SJCRH30 (cell line): ENCODE data around the gene TLR10. TPM values are rescaled to one million over a fixed set of nuclear protein-coding genes. Genes with fewer than 3 reads are reported as not detected.
A peak's percentile ranks its signal among the peaks of the same experiment; 100 is the strongest.

Experiments
- DNase-seq, 2 experiments: peaks; one replicate each; pipeline ENCODE4 v3.0.0-alpha.2; 2015 to 2020
- H3K27ac ChIP-seq: fragments of 250-450 bp; sonication (Bioruptor Pico); 2 replicates; pipeline ENCODE4 v1.5.1; 2020; ENCODE audit warnings: mild to moderate bottlenecking, moderate library complexity
- H3K27me3 ChIP-seq: fragments of 250-450 bp; sonication (Bioruptor Pico); 2 replicates; pipeline ENCODE4 v1.5.1; 2020; ENCODE audit warnings: mild to moderate bottlenecking, moderate library complexity
- H3K36me3 ChIP-seq: fragments of 250-450 bp; sonication (Bioruptor Pico); 2 replicates; pipeline ENCODE4 v1.5.1; 2020; ENCODE audit warnings: mild to moderate bottlenecking, moderate library complexity
- H3K4me1 ChIP-seq: fragments of 250-450 bp; sonication (Bioruptor Pico); 2 replicates; pipeline ENCODE4 v1.5.1; 2020; ENCODE audit warnings: mild to moderate bottlenecking, moderate library complexity
- H3K4me3 ChIP-seq: fragments of 250-450 bp; sonication (Bioruptor Pico); 2 replicates; pipeline ENCODE4 v1.5.1; 2020; ENCODE audit warnings: mild to moderate bottlenecking, moderate library complexity
- H3K9me3 ChIP-seq: fragments of 250-450 bp; sonication (Bioruptor Pico); replicated peaks from 2 replicates; pipeline ENCODE4 v1.5.1; 2020; ENCODE audit warnings: mild to moderate bottlenecking, moderate library complexity
- total RNA-seq: library from RNA; depleted of rRNA; stranded (reverse); fragments of >200 nt; shearing (Covaris generic); gene quantifications from 2 replicates; pipeline ENCODE4 v1.2.3, GENCODE V29; 2014; rRNA removed

TLR10 gene
- total RNA-seq, 1 experiment from 2014 or later = not detected

DNA sequence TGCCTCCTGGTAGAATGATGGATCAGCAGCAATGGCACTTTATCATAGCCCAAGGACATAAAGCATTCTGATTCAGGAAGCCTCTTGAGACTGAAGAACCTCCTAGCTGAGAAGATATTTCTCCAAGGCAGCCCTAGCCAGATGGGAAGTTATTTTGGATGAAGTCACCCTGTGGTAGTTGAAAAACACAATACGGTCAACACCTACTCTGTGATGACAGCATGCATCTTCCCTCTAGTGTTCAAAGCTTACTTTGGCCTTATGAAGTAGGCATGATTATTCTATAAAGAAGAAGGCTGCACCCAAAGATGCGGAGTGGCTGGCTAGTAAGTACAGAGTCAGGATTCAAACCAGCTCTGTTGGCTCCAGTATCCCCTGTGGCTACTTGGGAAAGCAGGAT lies 47.9 kb downstream of the TLR10 start:
- Histone ChIP-seq H3K4me3 (no peak overlapping the region), H3K4me1 (peaks cover under 1% of the 10 kb centered on the region; the same call in 1 of the 2 replicates), H3K36me3 (no peaks in the 10 kb centered on the region), H3K27me3 (no peaks in the 10 kb centered on the region), H3K27ac (no peak overlapping the region), H3K9me3 (no peaks in the 10 kb centered on the region)
- no peak for DNase-seq

DNA sequence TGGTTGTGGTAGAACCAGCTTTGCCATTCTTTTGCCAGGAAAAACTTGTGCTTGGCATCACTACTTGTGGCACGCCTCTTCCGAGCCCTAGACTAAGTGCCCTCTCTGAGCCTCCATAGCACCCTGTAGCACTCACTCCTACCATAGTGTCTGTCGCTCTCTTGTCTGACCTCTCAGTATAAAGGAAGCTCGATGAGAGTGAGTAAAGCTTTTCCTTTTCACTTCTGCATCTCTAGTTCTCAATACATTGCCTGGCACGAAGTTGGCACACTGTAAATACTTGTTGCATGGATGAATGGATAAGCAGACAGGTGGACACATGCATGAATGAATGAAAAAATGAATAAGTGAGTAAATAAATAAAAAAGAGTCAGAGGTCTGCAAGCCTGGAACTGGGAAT lies 48.3 kb downstream of the TLR10 start:
- Histone ChIP-seq H3K4me3 (no peak overlapping the region), H3K36me3 (no peaks in the 10 kb centered on the region), H3K9me3 (no peaks in the 10 kb centered on the region), H3K27me3 (no peaks in the 10 kb centered on the region), H3K4me1 (no peaks in the 10 kb centered on the region), H3K27ac (no peak overlapping the region)
- DNase-seq = no peak

DNA sequence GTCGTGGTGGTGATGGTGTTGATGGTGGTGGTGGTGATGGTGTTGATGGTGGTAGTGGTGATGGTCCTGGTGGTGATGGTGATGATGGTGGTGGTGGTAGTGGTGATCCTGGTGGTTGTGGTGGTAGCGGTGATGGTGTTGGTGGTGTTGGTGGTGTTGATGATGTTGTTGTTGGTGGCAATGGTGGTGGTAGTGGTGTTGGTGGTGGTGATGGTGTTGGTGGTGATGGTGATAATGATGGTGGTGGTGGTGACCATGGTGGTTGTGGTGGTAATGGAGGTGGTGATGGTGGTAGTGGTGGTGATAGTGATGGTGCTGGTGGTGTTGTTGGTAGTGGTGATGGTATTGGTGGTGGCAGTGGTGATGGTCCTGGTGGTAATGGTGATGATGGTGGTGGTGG lies 49.1 kb downstream of the TLR10 start:
- Histone ChIP-seq H3K27ac (no peak overlapping the region), H3K4me1 (no peaks in the 10 kb centered on the region), H3K27me3 (no peaks in the 10 kb centered on the region), H3K9me3 (no peaks in the 10 kb centered on the region), H3K4me3 (no peak overlapping the region), H3K36me3 (no peaks in the 10 kb centered on the region)
- DNase-seq = no peak

DNA sequence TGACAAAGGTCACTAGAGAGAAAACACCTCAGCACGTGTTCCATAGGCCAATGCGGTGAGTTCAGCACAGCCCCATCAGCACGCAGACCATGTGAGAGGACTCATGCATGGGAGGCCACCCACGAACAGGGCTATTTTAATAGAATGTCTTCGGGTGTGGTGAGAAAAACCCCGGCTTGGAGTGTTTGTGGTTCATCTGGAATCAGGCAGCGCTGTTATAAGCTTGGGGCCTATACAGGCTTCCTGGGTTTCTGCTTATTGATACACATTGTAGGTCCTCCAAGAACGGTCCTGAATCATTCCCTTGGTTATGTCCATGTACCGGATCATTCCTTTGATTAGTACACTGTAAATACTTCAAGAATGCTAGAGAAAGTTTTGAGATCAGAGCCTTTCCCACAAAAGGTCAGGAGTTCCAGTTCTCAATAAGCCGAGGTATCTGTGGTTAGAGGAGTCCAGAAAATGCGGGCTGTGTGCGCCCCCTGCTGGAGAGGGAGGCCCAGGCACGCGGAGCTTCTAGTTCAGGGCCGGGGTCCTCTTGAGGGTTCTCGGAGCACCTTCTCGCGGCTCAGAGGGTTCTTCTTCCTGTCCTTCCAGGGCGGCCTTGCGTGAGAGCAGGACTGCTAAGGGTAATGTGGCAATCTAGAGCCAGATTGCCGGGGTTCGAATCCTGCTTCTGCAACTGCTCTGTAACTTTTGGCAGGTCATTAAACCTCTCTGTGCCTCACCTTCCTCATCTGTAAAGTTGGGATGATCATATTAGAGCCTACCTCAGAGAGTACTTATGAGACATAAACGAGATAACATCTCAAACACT lies 51.8 kb downstream of the TLR10 start:
- H3K27ac ChIP-seq = no peak overlapping the region

DNA sequence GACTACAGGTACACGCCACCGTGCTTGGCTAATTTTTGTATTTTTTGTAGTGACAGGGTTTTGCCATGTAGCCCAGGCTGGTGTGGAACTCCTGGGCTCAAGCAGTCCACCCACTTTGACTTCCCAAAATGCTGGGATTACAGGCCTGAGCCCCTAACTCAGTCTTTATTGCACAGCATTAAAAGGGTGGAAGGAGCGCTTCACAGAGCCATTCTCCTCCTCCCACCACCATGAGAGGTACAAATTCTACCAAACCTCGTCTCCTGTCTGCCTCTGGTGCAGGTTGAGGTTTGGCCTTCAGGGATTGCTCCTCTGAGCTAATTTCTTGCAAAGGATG lies 52.3 kb downstream of the TLR10 start:
- Histone ChIP-seq H3K9me3 (no peaks in the 10 kb centered on the region), H3K36me3 (no peaks in the 10 kb centered on the region), H3K4me1 (no peaks in the 10 kb centered on the region), H3K4me3 (no peak overlapping the region), H3K27me3 (no peaks in the 10 kb centered on the region), H3K27ac (no peak overlapping the region)
- DNase-seq = no peak

More for the DNA sequence above, 51.8 kb downstream of the TLR10 start:
- DNase-seq = peak; percentile 80 to 92
- no peak overlapping the region for H3K4me3 ChIP-seq
- no peaks in the 10 kb centered on the region for H3K9me3 ChIP-seq
- H3K27me3 ChIP-seq = no peaks in the 10 kb centered on the region
- H3K36me3 ChIP-seq = no peaks in the 10 kb centered on the region
- no peaks in the 10 kb centered on the region for H3K4me1 ChIP-seq

DNA sequence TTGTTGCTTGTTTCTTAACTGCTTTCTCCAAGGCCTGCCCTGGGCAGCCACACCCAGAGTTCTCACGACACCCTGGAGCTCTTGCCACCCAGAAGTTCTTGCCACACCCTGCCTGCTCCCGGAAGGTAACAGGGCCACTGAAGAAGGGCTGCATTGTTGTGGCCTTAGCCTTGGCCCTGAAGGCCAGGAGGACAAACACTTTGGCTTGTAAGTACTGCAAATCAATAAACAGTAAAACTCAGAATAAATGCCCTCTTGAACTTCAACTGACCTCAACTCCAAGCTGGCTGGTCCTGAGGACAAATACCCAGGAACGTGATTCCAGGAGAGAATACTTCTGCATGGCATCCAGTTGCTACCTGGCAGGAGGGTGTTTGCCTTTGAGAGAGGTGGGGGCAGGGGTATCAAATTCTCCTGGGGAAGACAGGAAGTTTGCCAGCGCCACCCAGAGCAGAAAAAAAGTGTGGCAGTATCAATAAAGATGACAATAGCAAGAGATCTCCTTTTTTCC lies 54.1 kb downstream of the TLR10 start:
- DNase-seq = no peak
- H3K27ac ChIP-seq = no peak overlapping the region

DNA sequence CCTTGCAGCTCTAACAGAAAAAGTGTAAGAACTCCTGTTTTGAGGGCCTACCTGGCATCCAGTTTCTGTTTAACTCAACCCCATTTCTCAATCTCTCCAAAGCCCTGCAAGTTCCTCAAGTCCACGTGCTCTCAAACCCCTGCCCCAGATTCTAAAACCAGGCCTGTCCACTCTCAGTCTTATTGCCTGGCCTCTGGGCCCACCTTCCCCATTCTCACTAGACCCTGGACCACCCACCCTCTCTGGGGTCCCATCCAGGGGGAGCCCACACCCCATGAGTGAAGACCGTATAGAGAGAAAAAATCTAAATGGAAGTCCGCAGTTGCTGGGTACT lies 58.3 kb downstream of the TLR10 start:
- DNase-seq = no peak
- Histone ChIP-seq H3K9me3 (no peaks in the 10 kb centered on the region), H3K4me3 (no peak overlapping the region), H3K27me3 (no peaks in the 10 kb centered on the region), H3K4me1 (peaks cover 13% of the 10 kb centered on the region), H3K27ac (no peak overlapping the region), H3K36me3 (no peaks in the 10 kb centered on the region)

More for the DNA sequence above, 54.1 kb downstream of the TLR10 start:
- Histone ChIP-seq H3K27me3 (no peaks in the 10 kb centered on the region), H3K4me3 (no peak overlapping the region), H3K4me1 (peaks cover 9% of the 10 kb centered on the region), H3K36me3 (no peaks in the 10 kb centered on the region), H3K9me3 (no peaks in the 10 kb centered on the region)

DNA sequence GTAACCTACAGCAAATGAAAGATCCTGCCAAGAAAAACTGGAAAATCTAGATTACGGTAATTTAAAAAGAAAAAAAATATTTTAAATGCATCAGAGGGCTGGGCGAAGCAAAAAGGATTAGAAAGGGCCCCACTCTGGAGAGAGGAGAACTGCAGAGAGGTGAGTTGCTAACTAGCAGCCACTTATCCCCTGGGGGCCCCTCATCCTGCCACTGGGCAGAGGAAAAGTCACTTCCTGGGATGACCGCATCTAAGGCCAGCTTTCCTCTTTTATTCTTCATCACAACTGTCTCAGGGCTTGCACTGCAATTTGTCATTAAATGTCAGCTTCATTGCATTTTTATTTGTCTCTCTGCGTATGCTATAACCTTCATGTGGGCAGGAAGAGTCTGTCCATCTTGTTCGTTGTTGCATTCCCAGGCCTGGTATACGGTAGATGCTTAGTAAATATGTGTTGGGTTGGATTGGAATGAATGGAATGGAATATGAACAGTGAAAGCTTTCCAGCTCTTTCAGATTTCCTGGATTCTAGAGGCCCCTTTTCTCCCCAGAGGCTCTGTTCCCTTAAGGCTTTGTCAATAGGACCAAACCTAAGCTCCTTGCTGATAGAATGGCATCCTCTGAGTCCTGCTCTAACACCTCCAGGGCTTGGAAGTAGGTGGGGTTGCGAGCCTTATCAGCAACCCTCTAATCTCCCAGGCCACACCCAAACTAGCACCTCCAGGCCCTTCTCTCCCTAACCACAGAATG lies 58.9 kb downstream of the TLR10 start:
- peak; percentile 47 to 51 for DNase-seq
- no peak overlapping the region for H3K27ac ChIP-seq
- H3K27me3 ChIP-seq = no peaks in the 10 kb centered on the region

DNA sequence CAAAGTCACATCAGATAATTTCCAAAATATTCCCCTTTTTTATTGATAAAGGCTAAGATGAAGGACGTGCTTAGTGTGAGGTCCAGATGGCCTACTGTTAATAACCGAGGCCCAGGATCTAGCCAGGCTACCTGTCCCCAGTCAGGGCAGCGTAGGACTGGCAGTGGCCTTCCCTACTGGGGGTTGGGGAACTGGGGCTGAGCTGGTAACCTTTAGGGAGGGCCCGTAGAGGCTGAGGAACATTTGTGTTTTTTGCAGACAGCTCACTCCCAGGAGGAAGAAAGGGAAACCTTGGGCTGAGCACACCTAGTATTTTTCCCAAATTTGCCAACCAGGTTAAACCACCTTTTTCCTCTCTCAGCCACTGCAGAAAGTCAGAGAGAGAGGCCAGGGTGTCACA lies 59.7 kb downstream of the TLR10 start:
- Histone ChIP-seq H3K9me3 (no peaks in the 10 kb centered on the region), H3K4me1 (peaks cover 13% of the 10 kb centered on the region), H3K36me3 (no peaks in the 10 kb centered on the region), H3K4me3 (no peak overlapping the region), H3K27me3 (no peaks in the 10 kb centered on the region), H3K27ac (no peak overlapping the region)
- no peak for DNase-seq

More for the DNA sequence above, 58.9 kb downstream of the TLR10 start:
- H3K9me3 ChIP-seq = no peaks in the 10 kb centered on the region
- H3K4me3 ChIP-seq = no peak overlapping the region
- peaks cover 13% of the 10 kb centered on the region for H3K4me1 ChIP-seq
- H3K36me3 ChIP-seq = no peaks in the 10 kb centered on the region

Other genes with a start within 250 kb of the TLR10 start
- 23.6 and 25.9 TPM in 2 replicates for gene KLF3, start 118.8 kb downstream of the TLR10 start, total RNA-seq
- 0.53 and 0.61 TPM in 2 replicates for gene TLR1, start 21.8 kb upstream of the TLR10 start, total RNA-seq
- 0.20 and 0.51 TPM in 2 replicates for gene TLR6, start 73.8 kb upstream of the TLR10 start, total RNA-seq
- gene FAM114A1, start 84.8 kb upstream of the TLR10 start, total RNA-seq = 53.3 and 55.9 TPM in 2 replicates
- not detected in 2 replicates for gene TMEM156, start 249.4 kb upstream of the TLR10 start, total RNA-seq